HCT116 (cell line): ENCODE data around the gene UBE2R2. TPM values are rescaled to one million over a fixed set of nuclear protein-coding genes. Genes with fewer than 3 reads are reported as not detected.

ENCODE experiments used
- ATAC-seq: fragments of 200-7000 bp; cut with Tn5 transposase; 2 replicates; pipeline ENCODE4 v1.9.1; 2020; ENCODE audit warnings: mild to moderate bottlenecking, moderate library complexity
- BruUV-seq: library from RNA; stranded (reverse); fragments of 400-500 nt; replicated peaks from 2 replicates; lab custom pipeline; 2021; lab: Mats Ljungman, UMichigan
- CTCF ChIA-PET: fragments of 300-600 bp; sonication (Branson Sonifier 250); formaldehyde crosslinking; loops from one replicate; lab custom pipeline; 2021; ENCODE audit warnings: antibody characterized with exemption; lab: Charles Lee
- POLR2A ChIA-PET: fragments of 300-600, 350-600 bp; sonication (Branson Sonifier 250); formaldehyde crosslinking; loops from one replicate; lab custom pipeline; 2021; ENCODE audit warnings: antibody characterized with exemption; lab: Charles Lee
- RAD21 ChIA-PET, 2 experiments: fragments of 300-600 bp; sonication (Branson Sonifier 250); formaldehyde crosslinking; loops; one replicate each; lab custom pipeline; 2023; ENCODE audit warnings: low total read pairs in 2 of 2; ENCODE audit not compliant: uncharacterized antibody in 2 of 2, unreplicated experiment in 2 of 2, low non-redundant PET in 1 of 2; lab: Charles Lee
- DNase-seq: peaks from one replicate; pipeline ENCODE4 v3.0.0-alpha.2; 2010; ENCODE audit warnings: low read depth, low spot score
- H2AFZ ChIP-seq: fragments of 200-600 bp; shearing (Covaris generic), sonication (generic); 2 replicates; pipeline ENCODE4 v1.6.1; 2017; ENCODE audit warnings: low read depth, mixed run types, mixed read lengths, antibody characterized with exemption, low read length; ENCODE audit not compliant: poor library complexity, severe bottlenecking
- H3K27ac ChIP-seq: 2 replicates; pipeline ENCODE4 v1.5.1; 2012; ENCODE audit warnings: low read depth, low read length
- H3K27me3 ChIP-seq: fragments of 200-600 bp; sonication (generic); 2 replicates; pipeline ENCODE4 v1.6.1; 2016; ENCODE audit warnings: mixed run types, low read length, mixed read lengths; ENCODE audit not compliant: insufficient read depth
- H3K36me3 ChIP-seq, 2 experiments: fragments of 200-500 bp in 1 of 2; fragments of 200-600 bp in 1 of 2; sonication (Bioruptor generic) in 1 of 2; sonication (generic) in 1 of 2; 2 replicates each; pipeline versions ENCODE4 v1.5.1 to v1.6.1; 2014 to 2016; ENCODE audit warnings: low read length in 2 of 2, inconsistent platforms in 1 of 2, mixed read lengths in 1 of 2, mixed run types in 1 of 2; ENCODE audit not compliant: insufficient read depth in 2 of 2, control insufficient read depth in 1 of 2
- H3K4me1 ChIP-seq, 2 experiments: fragments of 200-600 bp in 1 of 2; sonication (generic) in 1 of 2; 2 replicates each; pipeline versions ENCODE4 v1.5.1 to v1.6.1; 2012 to 2017; ENCODE audit warnings: low read length in 2 of 2, inconsistent platforms in 1 of 2, mild to moderate bottlenecking in 1 of 2, mixed read lengths in 1 of 2, mixed run types in 1 of 2, moderate library complexity in 1 of 2; ENCODE audit not compliant: insufficient read depth in 2 of 2, control insufficient read depth in 1 of 2
- H3K4me2 ChIP-seq: fragments of 200-600 bp; sonication (generic); 2 replicates; pipeline ENCODE4 v1.6.1; 2017; ENCODE audit warnings: mixed run types, low read length, mixed read lengths
- H3K4me3 ChIP-seq, 2 experiments: fragments of 200-600 bp in 1 of 2; sonication (generic) in 1 of 2; replicated peaks in 1 of 2; 2 replicates each; pipeline ENCODE4 v1.5.1; 2011 to 2016; ENCODE audit warnings: low read length in 2 of 2, control low read depth in 1 of 2, low read depth in 1 of 2, mild to moderate bottlenecking in 1 of 2, mixed read lengths in 1 of 2, mixed run types in 1 of 2
- H3K79me2 ChIP-seq: fragments of 200-600 bp; sonication (generic); 2 replicates; pipeline ENCODE4 v1.6.1; 2017; ENCODE audit warnings: mild to moderate bottlenecking, mixed run types, low read length, moderate library complexity, mixed read lengths; ENCODE audit not compliant: insufficient read depth
- H3K9ac ChIP-seq: fragments of 200-600 bp; sonication (generic); 2 replicates; pipeline ENCODE4 v1.6.1; 2016; ENCODE audit warnings: low read length, mixed read lengths
- H3K9me2 ChIP-seq: fragments of 200-600 bp; sonication (generic), shearing (Covaris generic); 2 replicates; pipeline ENCODE4 v1.6.1; 2017; ENCODE audit warnings: mixed run types, mild to moderate bottlenecking, moderate library complexity; ENCODE audit not compliant: insufficient read depth
- H3K9me3 ChIP-seq, 2 experiments: fragments of 200-500 bp in 1 of 2; fragments of 200-600 bp in 1 of 2; sonication (Bioruptor generic) in 1 of 2; sonication (generic) in 1 of 2; 2 replicates each; pipeline ENCODE4 v1.6.1; 2014 to 2017; ENCODE audit warnings: low read length in 2 of 2, mixed read lengths in 2 of 2, inconsistent platforms in 1 of 2, low read depth in 1 of 2, mild to moderate bottlenecking in 1 of 2, mixed run types in 1 of 2, moderate library complexity in 1 of 2; ENCODE audit not compliant: control insufficient read depth in 1 of 2, insufficient read depth in 1 of 2
- H4K20me1 ChIP-seq: fragments of 200-600 bp; sonication (generic), shearing (Covaris generic); 2 replicates; pipeline ENCODE4 v1.6.1; 2017; ENCODE audit warnings: mixed run types, mild to moderate bottlenecking, moderate library complexity; ENCODE audit not compliant: insufficient read depth
- ATF3 ChIP-seq: IDR thresholded peaks from 2 replicates; pipeline ENCODE4 v1.6.1; 2012
- EGR1 ChIP-seq: IDR thresholded peaks from 2 replicates; pipeline ENCODE4 v1.6.1; 2012; ENCODE audit warnings: low read depth
- ELF1 ChIP-seq: IDR thresholded peaks from 2 replicates; pipeline ENCODE4 v1.6.1; 2012; ENCODE audit warnings: low read depth, borderline replicate concordance
- FOSL1 ChIP-seq: IDR thresholded peaks from 2 replicates; pipeline ENCODE4 v1.6.1; 2012; ENCODE audit warnings: low read depth
- MAX ChIP-seq: IDR thresholded peaks from 2 replicates; pipeline ENCODE4 v1.6.1; 2012
- REST ChIP-seq: IDR thresholded peaks from 2 replicates; pipeline ENCODE4 v1.6.1; 2012; ENCODE audit warnings: low read depth
- SP1 ChIP-seq: IDR thresholded peaks from 2 replicates; pipeline ENCODE4 v1.6.1; 2012; ENCODE audit warnings: low read depth
- TCF7L2 ChIP-seq: IDR thresholded peaks from 2 replicates; pipeline ENCODE4 v1.7.0; 2011; ENCODE audit warnings: borderline replicate concordance, inconsistent platforms; ENCODE audit not compliant: insufficient read depth, insufficient read length; ENCODE audit errors: extremely low read depth
- YY1 ChIP-seq: IDR thresholded peaks from 2 replicates; pipeline ENCODE4 v1.6.1; 2011; ENCODE audit warnings: low read length, low read depth, moderate library complexity, mild to moderate bottlenecking; ENCODE audit not compliant: insufficient replicate concordance; ENCODE audit errors: extremely low read depth
- intact Hi-C: fragments of 100-400 bp; cut with micrococcal nuclease; formaldehyde crosslinking; loops from 2 replicates; pipeline ENCODE4 v1.10.0; 2022
- total RNA-seq: library from RNA; stranded (reverse); gene quantifications from one replicate; pipeline ENCODE4 v1.2.1, GENCODE V29; 2021; ENCODE audit not compliant: unreplicated experiment

Gene UBE2R2
- total RNA-seq, 1 experiment from 2014 or later: 47.0 TPM

- RAD21 ChIA-PET: no interaction called here
- POLR2A ChIA-PET: no interaction called here
- H3K4me3 ChIP-seq: no peak overlapping the region
- H3K27ac ChIP-seq: no peak overlapping the region
- peaks cover 45 to 56% of the 10 kb centered on the region in 2 experiments for H3K36me3 ChIP-seq
- no peak overlapping the region for H3K9ac ChIP-seq
- H3K79me2 ChIP-seq: peaks cover 21% of the 10 kb centered on the region; the same call in 1 of the 2 replicates
- H3K4me1 ChIP-seq: no peaks in the 10 kb centered on the region
- no peaks in the 10 kb centered on the region for H3K9me3 ChIP-seq
- intact Hi-C loops: loop anchor here (5.0 kb wide), 1 partner anchor 95 kb away; no protein-coding TSS in a partner anchor
- TF ChIP-seq TCF7L2 (no peak), FOSL1 (no peak), ATF3 (no peak), ELF1 (no peak), EGR1 (no peak), SP1 (no peak), MAX (no peak), YY1 (no peak), REST (no peak)
- H3K9me2 ChIP-seq: no peaks in the 10 kb centered on the region
- H3K4me2 ChIP-seq: no peak overlapping the region
- H4K20me1 ChIP-seq: no peaks in the 10 kb centered on the region
- CTCF ChIA-PET: no interaction called here
- H2AFZ ChIP-seq: no peak overlapping the region
- no peaks in the 10 kb centered on the region for H3K27me3 ChIP-seq
- no TSS peak for BruUV-seq
- no peak for ATAC-seq
- no peak for DNase-seq
Measured at GRCh38 chr9:33927694-33928093, 110.7 kb downstream of the UBE2R2 start.
